Stimulated activated CD8-positive, alpha-beta memory T cell treated with anti-CD3 and anti-CD28 coated beads, Interleukin-15, amount 100 ng/mL, for 24 hours (primary cell): ENCODE data around the gene RNF7.
"Not testable (repeated sequence)": the region's sequence is repeated elsewhere in the genome, so short reads cannot be mapped to it uniquely, and the experiment has no call there.

ENCODE experiments used
- DNase-seq: peaks from one replicate; pipeline ENCODE4 v3.0.0-alpha.2; 2020; ENCODE audit warnings: low read depth

The RNF7 gene

DNA sequence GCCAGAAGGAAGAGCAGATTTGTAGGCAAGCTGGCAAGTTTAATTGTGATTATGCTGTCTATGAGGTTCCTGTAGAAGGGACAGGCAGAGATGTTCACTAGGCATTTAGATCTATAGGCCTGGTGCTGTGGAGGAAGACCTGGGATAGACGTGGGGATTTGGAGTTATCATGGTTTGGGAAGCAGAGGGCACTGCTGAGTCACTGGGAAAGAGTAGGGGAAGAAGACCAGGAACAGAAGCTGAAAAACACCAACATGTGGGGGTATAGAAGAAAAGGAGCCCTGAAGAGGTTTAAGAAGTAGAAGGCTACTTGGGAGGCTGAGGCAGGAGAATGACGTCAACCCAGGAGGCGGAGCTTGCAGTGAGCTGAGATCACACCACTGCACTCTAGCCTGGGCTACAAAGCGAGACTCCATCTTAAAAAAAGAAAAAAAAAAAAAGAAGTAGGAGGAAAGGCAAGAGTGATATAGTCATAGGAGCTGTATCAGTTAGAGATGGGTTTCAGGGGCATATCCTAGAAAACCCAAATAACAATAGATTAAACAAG lies 44.4 kb downstream of the RNF7 start:
- DNase-seq: no peak

DNA sequence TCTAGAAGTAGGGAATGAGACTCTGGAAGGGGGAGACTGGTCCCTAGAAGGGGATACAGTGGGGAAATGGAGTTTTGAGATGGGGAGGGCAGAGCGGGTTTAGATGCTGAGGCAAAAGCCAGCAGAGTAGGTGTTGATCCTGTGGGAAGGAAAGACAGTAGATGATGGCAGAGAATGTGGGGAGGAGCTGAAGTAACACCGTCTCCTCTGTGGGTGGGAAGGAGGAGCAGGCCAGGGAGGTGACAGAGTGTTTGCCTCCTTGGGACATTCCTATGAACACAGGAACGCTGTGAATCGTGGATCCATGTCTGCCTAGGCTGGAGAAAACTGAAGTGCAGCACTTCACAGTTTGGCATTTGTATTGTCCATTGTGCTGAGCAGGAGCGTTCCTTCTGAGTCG lies 45.5 kb downstream of the RNF7 start:
- DNase-seq: no peak

DNA sequence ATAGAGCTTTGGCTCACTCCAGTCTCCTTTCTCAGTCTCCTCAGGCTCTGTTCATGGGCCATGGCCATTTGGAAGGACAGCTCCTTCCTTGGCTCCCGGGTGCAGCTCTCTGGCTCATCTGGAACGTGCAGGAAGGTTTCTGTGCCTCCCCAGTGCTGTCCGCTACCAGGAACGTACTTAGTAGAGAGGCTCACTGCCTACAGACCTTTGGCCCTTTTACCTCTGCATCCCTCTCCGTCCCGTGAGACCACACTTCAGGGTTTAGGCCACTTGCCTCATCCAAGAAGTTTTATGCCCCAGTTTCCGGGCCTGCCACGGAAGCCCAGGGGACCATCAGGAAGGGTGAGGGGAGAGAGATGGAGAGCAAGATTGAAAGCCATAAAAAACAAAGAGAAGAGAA lies 46.0 kb downstream of the RNF7 start:
- DNase-seq: no peak

DNA sequence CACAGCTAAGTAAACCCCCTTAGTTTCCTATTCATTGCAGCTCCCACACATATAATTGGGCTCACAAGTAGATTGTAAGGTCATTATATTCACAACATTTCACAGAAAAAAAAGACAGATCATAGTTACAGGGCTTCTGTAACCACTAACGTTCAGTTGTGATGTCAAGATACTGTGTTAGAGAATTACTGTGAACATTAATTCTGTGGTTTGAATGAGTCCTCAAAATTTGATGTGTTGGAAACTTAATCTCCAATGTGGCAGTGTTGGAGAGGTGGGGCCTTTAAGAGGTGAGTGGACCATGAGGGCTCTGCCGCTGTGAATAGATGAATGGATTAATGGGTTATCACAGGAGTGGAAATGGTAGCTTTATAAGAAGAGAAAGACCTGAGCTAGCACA lies 46.4 kb downstream of the RNF7 start:
- no peak for DNase-seq

DNA sequence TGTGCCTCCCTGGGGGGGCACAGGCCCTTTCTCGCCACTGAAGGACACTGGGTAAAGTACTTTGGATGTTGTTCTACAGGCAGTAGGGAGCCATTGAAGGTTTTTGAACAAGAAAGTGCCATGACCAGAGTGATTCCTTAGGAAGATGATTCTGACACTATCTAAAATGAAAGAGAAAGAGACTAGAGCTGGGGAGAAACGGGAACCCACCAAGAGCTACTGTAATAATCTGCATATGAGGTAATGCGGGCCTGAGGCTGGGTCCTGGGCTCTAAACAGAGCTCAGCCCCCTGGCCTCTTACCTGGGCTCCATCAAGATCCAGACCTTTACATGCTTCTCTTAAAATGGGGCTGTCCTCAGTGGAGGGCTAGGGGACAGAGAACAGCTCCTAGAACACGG lies 50.1 kb downstream of the RNF7 start:
- DNase-seq: no peak

DNA sequence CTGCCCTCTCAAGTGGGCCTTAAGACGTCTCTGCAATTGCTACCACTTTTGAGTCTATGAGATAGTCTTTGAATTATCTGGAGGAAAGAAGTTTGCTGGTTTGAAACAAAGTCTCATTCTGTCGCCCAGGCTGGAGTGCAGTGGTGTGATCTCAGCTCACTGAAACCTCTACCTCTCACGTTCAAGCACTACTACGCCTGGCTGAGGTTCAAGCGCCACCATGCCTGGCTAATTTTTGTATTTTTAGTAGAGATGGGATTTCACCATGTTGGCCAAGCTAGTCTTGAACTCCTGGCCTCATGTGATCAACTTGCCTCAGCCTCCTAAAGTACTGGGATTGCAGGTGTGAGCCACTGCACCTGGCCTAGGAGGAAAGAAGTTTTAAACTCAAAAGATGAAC lies 50.7 kb downstream of the RNF7 start:
- DNase-seq: not testable (repeated sequence)

DNA sequence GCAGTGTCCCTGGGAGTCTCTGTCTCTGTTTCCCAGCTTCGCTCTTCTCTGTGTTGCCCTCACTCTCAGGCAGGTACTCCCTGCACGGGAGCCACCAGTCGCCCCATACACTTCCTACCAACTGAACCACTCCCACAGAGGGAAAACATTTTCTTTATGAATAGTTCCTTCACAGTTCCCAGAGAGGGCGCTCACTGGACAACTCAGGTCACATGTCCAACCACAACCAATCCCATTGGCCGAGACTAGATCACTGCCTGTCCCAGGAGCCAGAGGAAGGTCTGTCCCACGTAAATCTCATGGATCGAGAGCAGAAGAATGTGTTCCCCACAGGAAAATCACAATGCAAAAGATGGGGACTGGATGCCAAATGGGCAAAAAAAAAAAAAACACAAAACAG lies 51.2 kb downstream of the RNF7 start:
- no peak for DNase-seq

DNA sequence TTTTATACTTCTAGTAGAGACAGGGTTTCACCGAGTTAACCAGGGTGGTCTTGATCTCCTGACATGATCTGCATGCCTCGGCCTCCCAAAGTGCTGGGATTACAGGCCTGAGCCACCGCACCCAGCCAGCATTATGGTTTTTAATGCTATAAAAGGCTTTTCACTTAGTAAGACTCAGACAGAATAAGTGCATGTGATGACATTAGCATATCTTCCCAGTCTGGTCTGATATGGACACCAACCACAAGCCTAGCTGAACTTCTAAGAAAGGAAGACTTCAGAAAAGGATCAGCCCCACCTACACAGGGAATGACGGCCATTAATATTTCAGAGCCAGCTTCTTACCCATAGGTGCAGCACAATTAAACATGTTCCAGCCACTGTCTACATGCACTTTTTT lies 52.1 kb downstream of the RNF7 start:
- DNase-seq: no peak

DNA sequence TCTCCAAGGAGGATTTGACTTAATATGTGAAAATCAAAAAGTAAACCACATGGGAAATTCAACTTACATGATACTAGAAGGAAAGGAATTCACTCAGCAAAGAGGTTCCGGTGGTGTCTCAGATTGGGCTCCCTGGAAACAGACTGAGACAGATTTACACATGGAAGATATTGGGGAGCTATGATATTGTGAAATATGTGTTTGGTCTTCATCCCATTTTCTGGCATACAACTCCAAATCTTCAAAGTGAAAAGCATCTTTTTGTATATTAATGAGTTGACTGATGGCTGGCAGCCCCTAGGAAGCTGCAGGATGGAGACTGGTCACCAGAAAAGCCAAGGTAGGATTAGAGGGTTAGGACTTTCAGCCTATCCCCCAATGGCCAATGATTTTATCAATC lies 54.4 kb downstream of the RNF7 start:
- no peak for DNase-seq

DNA sequence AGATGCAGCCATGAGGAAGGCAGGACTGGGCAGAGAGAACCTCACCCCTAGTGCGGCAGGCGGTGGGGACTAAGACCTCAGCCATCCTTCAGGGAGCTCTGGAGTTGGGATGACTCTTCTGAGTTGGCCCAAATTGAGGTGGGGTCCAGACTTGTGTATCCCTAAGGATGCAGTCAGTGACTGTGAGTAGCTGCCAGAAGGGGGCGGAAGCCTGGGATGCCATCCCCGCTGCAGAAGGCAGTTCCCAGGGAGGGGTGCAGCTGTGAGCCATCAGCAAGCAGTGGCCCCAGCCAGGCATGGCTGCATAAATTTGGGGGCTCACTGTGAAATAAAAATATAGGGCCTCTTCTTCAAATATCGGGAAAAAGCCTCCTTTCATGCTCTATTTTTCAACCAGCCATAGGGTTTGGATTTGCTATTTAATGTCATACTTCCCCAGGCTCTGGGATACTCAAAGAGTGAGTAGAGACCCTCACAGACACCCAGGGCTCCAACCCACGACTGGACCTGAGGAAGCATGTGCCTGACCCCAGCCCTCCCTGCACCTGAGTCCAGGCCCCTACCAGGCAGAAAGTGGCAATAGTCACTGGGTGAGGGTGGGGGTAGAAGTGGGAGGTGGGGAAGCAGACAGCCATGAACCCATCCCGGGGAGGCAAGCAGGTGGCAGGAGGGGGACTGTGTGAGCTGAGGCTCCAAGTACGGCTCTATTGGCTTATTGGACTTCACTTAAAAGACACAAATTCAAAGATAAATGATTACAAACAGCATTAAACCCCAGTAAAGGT lies 55.6 kb downstream of the RNF7 start:
- no peak for DNase-seq

DNA sequence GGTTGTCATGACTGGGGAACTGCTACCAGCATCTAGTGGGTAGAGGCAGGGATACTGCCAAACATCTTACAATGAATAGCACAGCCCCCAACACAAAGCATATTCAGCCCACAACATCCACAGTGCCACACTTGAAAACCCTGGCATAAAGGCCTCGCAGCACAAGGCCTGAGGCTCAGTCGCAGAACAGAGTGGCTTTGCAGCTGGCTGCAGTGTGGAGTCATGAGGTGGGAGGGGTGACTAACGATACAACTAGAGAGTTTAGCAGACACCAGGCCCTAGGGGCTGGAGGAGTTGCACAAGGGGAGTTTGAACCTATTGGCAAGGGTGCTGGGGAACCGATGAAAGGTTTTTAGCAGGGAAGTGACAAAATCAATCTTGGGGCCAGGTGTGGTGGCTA lies 57.2 kb downstream of the RNF7 start:
- no peak for DNase-seq

DNA sequence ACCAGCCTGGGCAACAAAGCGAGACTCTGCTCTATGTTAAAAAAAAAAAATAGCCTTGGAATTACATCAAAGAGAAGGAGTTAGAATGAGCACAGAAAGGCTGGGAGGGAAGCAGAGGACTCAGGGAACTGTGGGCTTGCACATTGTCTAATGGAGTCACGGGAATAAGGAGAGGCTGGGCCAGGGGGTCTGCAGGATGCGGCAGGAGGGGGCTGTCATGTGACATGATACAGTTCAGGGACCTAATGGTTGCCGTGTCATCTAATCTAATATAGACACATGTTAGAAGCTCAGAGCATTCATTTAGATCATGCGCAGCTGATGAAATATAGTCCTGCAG lies 57.6 kb downstream of the RNF7 start:
- no peak for DNase-seq

DNA sequence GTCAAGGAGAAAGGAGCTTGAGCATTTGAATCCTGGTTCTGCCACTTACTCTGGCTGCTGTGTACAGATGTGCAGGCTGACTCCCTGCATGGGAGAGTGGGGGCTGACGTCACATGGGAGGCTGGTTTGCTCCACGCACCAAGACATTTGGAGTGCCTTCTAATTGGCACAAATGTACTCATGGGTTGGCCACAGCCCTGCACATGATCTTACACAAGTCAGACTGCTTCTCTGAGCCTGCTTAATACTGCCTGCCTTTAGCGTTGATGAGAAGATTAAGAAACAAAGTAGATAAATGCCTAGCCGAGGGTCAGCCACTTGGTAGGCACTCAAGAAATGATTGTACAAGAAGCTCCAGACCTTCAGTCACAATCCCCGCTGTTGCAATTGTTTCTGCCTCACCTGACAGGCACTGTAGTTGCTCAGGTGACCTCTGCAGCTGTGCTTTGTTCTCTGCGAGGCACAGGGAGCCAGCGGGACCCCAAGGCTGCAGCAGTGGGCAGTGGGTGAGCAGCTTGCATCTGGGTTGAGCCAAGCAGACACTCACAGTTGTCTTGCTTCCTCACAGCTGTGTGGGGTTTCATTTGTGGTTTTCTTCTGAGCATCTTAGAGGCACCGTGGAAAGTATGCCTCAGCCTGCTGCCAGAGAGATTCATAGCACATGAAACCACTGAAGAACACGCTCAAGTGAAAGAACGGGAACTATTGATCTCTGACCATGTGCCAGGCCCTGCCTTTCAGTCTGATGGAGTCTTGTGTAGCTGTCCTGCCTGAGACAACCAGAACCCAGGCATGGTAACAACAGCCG lies 58.2 kb downstream of the RNF7 start:
- DNase-seq: no peak
